ENCODE measurements around the gene MANSC1.

DNA sequence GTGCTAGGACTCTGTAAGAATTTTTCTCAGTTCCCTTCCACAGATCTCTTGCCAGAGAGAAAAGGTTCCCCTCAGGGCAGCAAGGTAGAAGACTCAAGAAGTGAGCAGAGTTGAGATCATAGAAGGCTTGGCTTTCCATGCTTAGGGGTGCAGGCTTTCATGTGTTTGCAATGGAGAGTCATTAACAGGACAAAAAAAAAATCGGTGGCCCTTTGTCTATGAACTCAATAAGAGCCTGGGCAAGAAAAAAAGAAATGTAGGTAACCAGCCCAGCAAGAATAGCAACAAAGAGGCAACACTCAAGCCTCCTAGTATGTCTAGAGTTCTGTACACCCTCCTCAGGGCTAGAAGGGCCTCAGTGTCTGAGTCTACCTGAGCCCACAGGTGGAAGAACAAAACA lies 59.8 kb downstream of the MANSC1 start:
- TF ChIP-seq CTCF (IDR thresholded peaks at IDR 0.05), result no peak
- TF ChIP-seq EP300 (IDR thresholded peaks at IDR 0.05), result no peak

Measured in sigmoid colon (tissue), 4 donors.